Esophagus squamous epithelium (tissue), 5 donors: ENCODE data around the gene SFXN5. TPM values are rescaled to one million over a fixed set of nuclear protein-coding genes. Genes with fewer than 3 reads are reported as not detected.

Experiments
- DNase-seq: peaks from one replicate; lab custom pipeline; 2025; lab: John Stamatoyannopoulos, UW
- H3K27ac ChIP-seq, 4 donors: fragments of 200-600 bp; sonication (generic); one replicate each; pipeline ENCODE4 v1.5.1; 2016 to 2019; ENCODE audit warnings: mild to moderate bottlenecking in 1 of 4
- H3K27me3 ChIP-seq, 4 donors: fragments of 200-600 bp; sonication (generic); 1 replicate in 3 of 4; 2 replicates in 1 of 4; pipeline versions ENCODE4 v1.5.1 to v1.6.0; 2017 to 2021; ENCODE audit warnings: antibody characterized with exemption in 1 of 4
- H3K36me3 ChIP-seq, 3 donors: fragments of 200-600 bp; sonication (generic); one replicate each; pipeline ENCODE4 v1.5.1; 2016 to 2019
- H3K4me1 ChIP-seq, 3 donors: fragments of 200-600 bp; sonication (generic); one replicate each; pipeline ENCODE4 v1.5.1; 2017 to 2019
- H3K4me3 ChIP-seq, 4 donors: fragments of 200-600 bp; sonication (generic); 1 replicate in 3 of 4; 2 replicates in 1 of 4; pipeline ENCODE4 v1.5.1; 2016 to 2019; ENCODE audit warnings: mild to moderate bottlenecking in 2 of 4, moderate library complexity in 1 of 4
- H3K9me3 ChIP-seq, 3 donors: fragments of 200-600 bp; sonication (generic); one replicate each; pipeline ENCODE4 v1.5.1; 2016 to 2019
- POLR2A ChIP-seq, 4 donors: fragments of 450-650 bp; IDR thresholded peaks; one replicate each; pipeline ENCODE4 v1.6.1; 2017; ENCODE audit warnings: antibody characterized with exemption in 4 of 4, mild to moderate bottlenecking in 4 of 4, moderate library complexity in 3 of 4
- WGBS, 2 donors: methylation state at CpG; one replicate each; pipeline ENCODE4 v1.1.5; 2018; 5-methylcytosine and 5-hydroxymethylcytosine counted together
- intact Hi-C: fragments of 100-400 bp; cut with DNase I; formaldehyde crosslinking; loops from one replicate; pipeline ENCODE4 v1.15.0; 2022
- total RNA-seq, 4 donors: library from RNA; depleted of rRNA; stranded (reverse); fragments of >200 nt; gene quantifications; one replicate each; pipeline ENCODE4 v1.1.0, GENCODE V29; 2016
- TF ChIP-seq, protein P1 (sequence below), 6 experiments: fragments of 450-650 bp in 4 of 6; fragments of 200-600 bp in 2 of 6; sonication (generic) in 2 of 6; IDR thresholded peaks; one replicate each; pipeline ENCODE4 v1.5.1; 2016 to 2019; ENCODE audit warnings: antibody characterized with exemption in 6 of 6, mild to moderate bottlenecking in 4 of 6, moderate library complexity in 4 of 6
- donor health status: DM: yes; HTN: yes; CAD: no.

Gene SFXN5
- total RNA-seq, 4 donors from 2014 or later = 4.2 to 16.4 (median 12.7) TPM

DNA sequence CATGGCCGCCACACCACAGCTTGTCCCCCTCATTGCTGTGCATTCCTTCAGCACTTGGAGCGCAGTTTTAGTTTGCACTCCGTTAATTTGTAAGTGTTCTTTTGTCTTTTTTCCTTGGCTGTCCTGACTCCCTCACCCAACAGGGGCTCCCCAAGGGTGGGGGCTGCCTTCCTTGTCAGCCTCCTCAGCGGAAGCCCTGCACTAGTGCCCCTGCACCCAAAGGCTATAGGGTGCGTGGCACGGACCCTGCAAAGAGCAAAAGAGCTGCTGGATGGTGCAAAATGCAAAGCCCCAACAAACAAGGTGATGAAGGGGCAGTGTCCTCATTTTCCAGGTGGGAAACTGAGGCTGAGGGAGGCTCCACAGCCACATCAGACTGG is 107.4 kb downstream of the SFXN5 start:
- TF ChIP-seq, protein P1, sequence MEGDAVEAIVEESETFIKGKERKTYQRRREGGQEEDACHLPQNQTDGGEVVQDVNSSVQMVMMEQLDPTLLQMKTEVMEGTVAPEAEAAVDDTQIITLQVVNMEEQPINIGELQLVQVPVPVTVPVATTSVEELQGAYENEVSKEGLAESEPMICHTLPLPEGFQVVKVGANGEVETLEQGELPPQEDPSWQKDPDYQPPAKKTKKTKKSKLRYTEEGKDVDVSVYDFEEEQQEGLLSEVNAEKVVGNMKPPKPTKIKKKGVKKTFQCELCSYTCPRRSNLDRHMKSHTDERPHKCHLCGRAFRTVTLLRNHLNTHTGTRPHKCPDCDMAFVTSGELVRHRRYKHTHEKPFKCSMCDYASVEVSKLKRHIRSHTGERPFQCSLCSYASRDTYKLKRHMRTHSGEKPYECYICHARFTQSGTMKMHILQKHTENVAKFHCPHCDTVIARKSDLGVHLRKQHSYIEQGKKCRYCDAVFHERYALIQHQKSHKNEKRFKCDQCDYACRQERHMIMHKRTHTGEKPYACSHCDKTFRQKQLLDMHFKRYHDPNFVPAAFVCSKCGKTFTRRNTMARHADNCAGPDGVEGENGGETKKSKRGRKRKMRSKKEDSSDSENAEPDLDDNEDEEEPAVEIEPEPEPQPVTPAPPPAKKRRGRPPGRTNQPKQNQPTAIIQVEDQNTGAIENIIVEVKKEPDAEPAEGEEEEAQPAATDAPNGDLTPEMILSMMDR (IDR thresholded peaks at IDR 0.05) = no peak
- no peak for TF ChIP-seq POLR2A (IDR thresholded peaks at IDR 0.05)
- no peak for DNase-seq
- intact Hi-C loops = no loop called here
- Histone ChIP-seq H3K36me3 (no peaks in the 10 kb centered on the region), H3K27ac (no peak overlapping the region), H3K4me3 (no peak overlapping the region), H3K4me1 (no peaks in the 10 kb centered on the region), H3K27me3 (no peaks in the 10 kb centered on the region), H3K9me3 (no peaks in the 10 kb centered on the region)
- 82 to 96% methylated on average over 3 of the region's 6 CpGs for WGBS, 2 donors

DNA sequence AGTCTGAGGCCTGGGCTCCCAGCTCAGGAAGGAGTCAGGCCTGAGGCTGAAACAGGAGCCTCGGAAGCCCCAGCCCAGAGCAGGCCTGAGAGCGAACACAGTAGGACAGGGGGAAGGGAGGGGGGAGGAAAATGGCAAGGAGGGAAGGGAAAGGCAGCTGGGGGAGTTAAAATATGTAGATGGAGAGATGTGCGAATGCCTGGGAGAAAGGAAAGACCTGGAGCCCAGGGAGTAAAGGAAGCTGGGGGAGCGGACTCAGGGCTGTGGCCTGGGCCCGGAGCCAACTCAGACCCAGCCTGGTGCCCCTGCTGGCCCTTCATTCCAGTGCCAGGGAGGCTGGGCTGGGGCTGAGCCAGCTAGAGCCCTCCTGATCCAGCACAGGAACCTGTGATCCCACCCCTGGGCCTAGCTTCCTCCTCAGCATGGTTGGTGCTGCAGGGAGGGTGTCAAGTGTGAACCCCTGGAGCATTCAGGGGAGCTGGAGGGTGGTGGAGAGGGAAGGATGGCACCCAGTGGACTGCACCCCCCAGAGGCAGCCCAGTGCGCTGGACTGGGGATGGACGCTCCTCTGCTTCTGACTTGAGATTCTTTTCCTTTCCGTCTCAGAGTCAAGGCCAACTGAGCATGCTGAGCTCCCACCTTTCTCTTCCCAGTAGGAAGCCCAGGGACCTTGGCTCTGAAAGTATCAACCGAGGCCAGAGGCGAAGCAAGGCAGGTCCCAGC is 107.9 kb downstream of the SFXN5 start:
- no peaks in the 10 kb centered on the region for H3K36me3 ChIP-seq
- no peaks in the 10 kb centered on the region for H3K4me1 ChIP-seq
- H3K4me3 ChIP-seq = no peak overlapping the region
- TF ChIP-seq, protein P1 (IDR thresholded peaks at IDR 0.05) = no peak
- TF ChIP-seq POLR2A (IDR thresholded peaks at IDR 0.05) = no peak
- WGBS, 2 donors = 82 to 86% methylated on average over 7 to 8 of the region's 10 CpGs
- no peak overlapping the region for H3K27ac ChIP-seq
- no peaks in the 10 kb centered on the region for H3K9me3 ChIP-seq
- intact Hi-C loops = no loop called here
- no peak for DNase-seq
- H3K27me3 ChIP-seq = no peaks in the 10 kb centered on the region

DNA sequence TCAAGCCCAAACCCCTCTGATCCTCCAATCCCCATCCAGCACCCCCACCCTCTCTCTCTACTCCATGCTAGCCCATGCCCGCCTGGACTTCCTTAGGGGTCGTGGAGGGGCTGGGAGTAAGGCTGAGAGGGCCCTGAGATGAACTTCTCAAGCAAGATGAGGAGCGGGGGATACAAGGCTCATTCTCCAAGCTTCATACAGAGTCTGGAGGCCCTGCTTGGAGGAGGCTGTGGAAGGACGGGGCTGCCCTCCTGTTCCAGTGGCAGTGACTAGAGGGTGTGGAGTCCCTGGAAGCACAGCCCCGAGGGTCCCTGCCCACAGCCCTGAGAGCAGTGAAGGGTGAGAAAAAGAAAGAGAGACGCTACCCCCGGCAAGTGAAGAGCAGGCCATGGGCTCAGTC is 108.6 kb downstream of the SFXN5 start:
- intact Hi-C loops = no loop called here
- no peak for DNase-seq
- Histone ChIP-seq H3K27me3 (no peaks in the 10 kb centered on the region), H3K27ac (no peak overlapping the region), H3K4me1 (no peaks in the 10 kb centered on the region), H3K9me3 (no peaks in the 10 kb centered on the region), H3K4me3 (no peak overlapping the region), H3K36me3 (no peaks in the 10 kb centered on the region)
- TF ChIP-seq POLR2A (IDR thresholded peaks at IDR 0.05) = no peak
- TF ChIP-seq, protein P1 (IDR thresholded peaks at IDR 0.05) = no peak
- WGBS, 2 donors = 84 to 86% methylated on average over 2 to 5 of the region's 7 CpGs

DNA sequence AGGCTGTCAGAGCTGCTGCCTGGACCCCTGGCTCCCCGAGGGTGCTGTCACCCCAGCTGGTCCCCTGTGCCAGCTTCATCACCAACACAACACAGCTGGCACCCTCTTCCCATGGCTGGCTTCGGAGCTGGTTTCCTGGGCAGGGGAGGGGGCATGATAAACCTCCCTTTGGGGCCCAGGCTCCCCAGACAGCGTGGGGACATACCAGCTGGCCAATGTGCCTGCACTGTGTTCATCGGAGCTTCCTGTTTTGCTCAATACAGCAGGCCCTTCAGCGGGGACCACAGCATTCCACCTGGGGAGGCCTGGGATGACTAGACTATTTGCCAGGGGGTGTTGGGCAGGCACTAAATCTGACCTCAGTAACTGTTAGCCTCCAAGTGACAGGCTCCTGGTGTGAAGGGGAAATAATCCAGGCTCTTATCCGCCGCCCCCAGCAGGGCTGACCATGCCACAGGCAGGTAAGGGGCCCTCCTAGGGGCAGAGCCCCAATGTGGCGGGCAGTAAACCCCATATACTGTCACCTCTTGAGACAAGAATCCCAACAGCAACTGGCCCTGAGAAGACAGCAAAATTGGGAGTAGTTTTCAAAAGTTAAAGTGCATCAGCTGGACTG is 109.6 kb downstream of the SFXN5 start:
- Histone ChIP-seq H3K27ac (no peak overlapping the region), H3K27me3 (no peaks in the 10 kb centered on the region), H3K4me1 (no peaks in the 10 kb centered on the region), H3K9me3 (no peaks in the 10 kb centered on the region), H3K4me3 (no peak overlapping the region), H3K36me3 (no peaks in the 10 kb centered on the region)
- 93 to 100% methylated on average over 2 to 5 of the region's 8 CpGs for WGBS, 2 donors
- intact Hi-C loops = no loop called here
- no peak for DNase-seq
- no peak for TF ChIP-seq POLR2A (IDR thresholded peaks at IDR 0.05)
- TF ChIP-seq, protein P1 (IDR thresholded peaks at IDR 0.05) = no peak

DNA sequence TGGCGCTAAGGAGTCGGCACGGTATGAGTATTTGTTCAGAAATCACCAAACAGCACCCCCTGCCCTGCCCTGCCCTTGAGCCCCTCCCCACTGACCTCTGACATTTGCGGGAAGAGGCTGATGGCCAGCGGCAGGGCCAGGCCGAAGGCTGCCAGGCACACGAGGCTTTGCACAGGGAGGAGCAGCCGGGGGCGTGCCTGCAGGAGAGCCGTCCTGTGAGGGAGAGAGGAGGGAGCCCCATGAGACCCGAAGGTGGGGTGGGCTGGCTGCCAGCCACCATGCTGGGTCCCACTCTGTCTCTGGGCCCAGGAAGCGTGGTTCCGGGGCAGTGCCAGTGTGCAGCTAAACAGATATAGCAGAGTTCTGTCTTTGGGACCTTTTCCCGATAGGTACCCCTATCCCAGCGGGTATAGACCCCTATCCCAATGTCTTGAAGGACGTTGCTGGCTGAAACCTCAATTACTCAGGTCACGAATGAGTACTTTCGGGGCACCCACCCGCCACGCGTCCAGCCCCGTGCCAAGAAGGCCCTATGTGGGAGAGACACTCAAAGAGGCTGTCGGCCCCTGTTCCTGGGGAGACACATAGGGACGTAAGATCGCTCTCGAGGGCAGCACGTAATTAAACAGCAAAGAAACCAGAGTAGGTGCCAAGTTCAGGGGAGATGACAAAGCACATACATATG is 110.3 kb downstream of the SFXN5 start:
- Histone ChIP-seq H3K27ac (no peak overlapping the region), H3K27me3 (no peaks in the 10 kb centered on the region), H3K9me3 (no peaks in the 10 kb centered on the region), H3K36me3 (no peaks in the 10 kb centered on the region), H3K4me3 (no peak overlapping the region), H3K4me1 (no peaks in the 10 kb centered on the region)
- 89 to 91% methylated on average over 9 to 20 of the region's 27 CpGs for WGBS, 2 donors
- no peak for DNase-seq
- intact Hi-C loops = no loop called here
- TF ChIP-seq POLR2A (IDR thresholded peaks at IDR 0.05) = no peak
- TF ChIP-seq, protein P1 (IDR thresholded peaks at IDR 0.05) = no peak
